ENCODE measurements around the gene PPAN. TPM values are rescaled to one million over a fixed set of nuclear protein-coding genes. Genes with fewer than 3 reads are reported as not detected.

The PPAN gene
- polyA plus RNA-seq, 1 donor, result 41.3 TPM

- H3K4me3 ChIP-seq (ENCODE audit: low read length), result no peak overlapping the region
- no peak overlapping the region for H3K27ac ChIP-seq (ENCODE audit: low read length)
- no peaks in the 10 kb centered on the region for H3K9me3 ChIP-seq (ENCODE audit: control insufficient read depth, low read depth, low read length)
- DNase-seq, result no peak
- 80% methylated on average over 3 of the region's 6 CpGs for WGBS (ENCODE audit: insufficient coverage, low lambda C conversion rate)
- peaks cover 13% of the 10 kb centered on the region for H3K36me3 ChIP-seq (ENCODE audit: control insufficient read depth, insufficient read depth, low read length)
- H3K4me1 ChIP-seq (ENCODE audit: control insufficient read depth, insufficient read depth, low read length), result peaks cover 5% of the 10 kb centered on the region
- H3K27me3 ChIP-seq (ENCODE audit: control insufficient read depth, insufficient read depth, low read length), result no peaks in the 10 kb centered on the region
These were observed 15.9 kb downstream of the PPAN start for GRCh38 chr19:10122045-10122444.

GRCh38 chr19:10124429-10124828 lies 18.3 kb downstream of the PPAN start:
- Histone ChIP-seq H3K9me3 (ENCODE audit: control insufficient read depth, low read depth, low read length) (no peaks in the 10 kb centered on the region), H3K27ac (ENCODE audit: low read length) (no peak overlapping the region), H3K4me3 (ENCODE audit: low read length) (no peak overlapping the region), H3K4me1 (ENCODE audit: control insufficient read depth, insufficient read depth, low read length) (no peaks in the 10 kb centered on the region), H3K27me3 (ENCODE audit: control insufficient read depth, insufficient read depth, low read length) (no peaks in the 10 kb centered on the region), H3K36me3 (ENCODE audit: control insufficient read depth, insufficient read depth, low read length) (no peaks in the 10 kb centered on the region)
- no peak for DNase-seq
- WGBS (ENCODE audit: insufficient coverage, low lambda C conversion rate), result 100% methylated on average over 1 of the region's 7 CpGs

- Histone ChIP-seq H3K27ac (ENCODE audit: low read length) (no peak overlapping the region), H3K9me3 (ENCODE audit: control insufficient read depth, low read depth, low read length) (no peaks in the 10 kb centered on the region), H3K4me3 (ENCODE audit: low read length) (no peak overlapping the region), H3K27me3 (ENCODE audit: control insufficient read depth, insufficient read depth, low read length) (no peaks in the 10 kb centered on the region), H3K36me3 (ENCODE audit: control insufficient read depth, insufficient read depth, low read length) (peaks cover 3% of the 10 kb centered on the region), H3K4me1 (ENCODE audit: control insufficient read depth, insufficient read depth, low read length) (no peaks in the 10 kb centered on the region)
- WGBS (ENCODE audit: insufficient coverage, low lambda C conversion rate), result 100% methylated on average over 1 of the region's 4 CpGs
- no peak for DNase-seq
These were observed 20.1 kb downstream of the PPAN start for GRCh38 chr19:10126213-10126639.

- Histone ChIP-seq H3K27ac (ENCODE audit: low read length) (no peak overlapping the region), H3K36me3 (ENCODE audit: control insufficient read depth, insufficient read depth, low read length) (peaks cover 49% of the 10 kb centered on the region), H3K4me3 (ENCODE audit: low read length) (no peak overlapping the region), H3K27me3 (ENCODE audit: control insufficient read depth, insufficient read depth, low read length) (no peaks in the 10 kb centered on the region), H3K9me3 (ENCODE audit: control insufficient read depth, low read depth, low read length) (no peaks in the 10 kb centered on the region), H3K4me1 (ENCODE audit: control insufficient read depth, insufficient read depth, low read length) (no peaks in the 10 kb centered on the region)
- no CpG with 5 or more reads among the region's 7 CpGs for WGBS (ENCODE audit: insufficient coverage, low lambda C conversion rate)
- DNase-seq, result no peak
These were observed 26.7 kb downstream of the PPAN start for GRCh38 chr19:10132905-10133304.

GRCh38 chr19:10133596-10133995 lies 27.4 kb downstream of the PPAN start:
- no peaks in the 10 kb centered on the region for H3K27me3 ChIP-seq (ENCODE audit: control insufficient read depth, insufficient read depth, low read length)
- no peak for DNase-seq
- WGBS (ENCODE audit: insufficient coverage, low lambda C conversion rate), result no CpG with 5 or more reads among the region's 11 CpGs
- H3K27ac ChIP-seq (ENCODE audit: low read length), result no peak overlapping the region
- H3K4me1 ChIP-seq (ENCODE audit: control insufficient read depth, insufficient read depth, low read length), result no peaks in the 10 kb centered on the region
- peaks cover 56% of the 10 kb centered on the region for H3K36me3 ChIP-seq (ENCODE audit: control insufficient read depth, insufficient read depth, low read length)
- H3K9me3 ChIP-seq (ENCODE audit: control insufficient read depth, low read depth, low read length), result no peaks in the 10 kb centered on the region
- H3K4me3 ChIP-seq (ENCODE audit: low read length), result no peak overlapping the region

GRCh38 chr19:10134040-10134439 lies 27.9 kb downstream of the PPAN start:
- H3K4me3 ChIP-seq (ENCODE audit: low read length), result no peak overlapping the region

GRCh38 chr19:10135551-10136334 lies 29.6 kb downstream of the PPAN start:
- Histone ChIP-seq H3K27ac (ENCODE audit: low read length) (no peak overlapping the region), H3K4me1 (ENCODE audit: control insufficient read depth, insufficient read depth, low read length) (no peaks in the 10 kb centered on the region), H3K36me3 (ENCODE audit: control insufficient read depth, insufficient read depth, low read length) (peaks cover 74% of the 10 kb centered on the region), H3K4me3 (ENCODE audit: low read length) (no peak overlapping the region), H3K9me3 (ENCODE audit: control insufficient read depth, low read depth, low read length) (no peaks in the 10 kb centered on the region), H3K27me3 (ENCODE audit: control insufficient read depth, insufficient read depth, low read length) (no peaks in the 10 kb centered on the region)
- no peak for DNase-seq
- no CpG with 5 or more reads among the region's 39 CpGs for WGBS (ENCODE audit: insufficient coverage, low lambda C conversion rate)

More at GRCh38 chr19:10134040-10134439, 27.9 kb downstream of the PPAN start:
- no peaks in the 10 kb centered on the region for H3K9me3 ChIP-seq (ENCODE audit: control insufficient read depth, low read depth, low read length)
- no peak overlapping the region for H3K27ac ChIP-seq (ENCODE audit: low read length)
- H3K27me3 ChIP-seq (ENCODE audit: control insufficient read depth, insufficient read depth, low read length), result no peaks in the 10 kb centered on the region
- no peak for DNase-seq
- H3K4me1 ChIP-seq (ENCODE audit: control insufficient read depth, insufficient read depth, low read length), result no peaks in the 10 kb centered on the region
- no CpG with 5 or more reads among the region's 9 CpGs for WGBS (ENCODE audit: insufficient coverage, low lambda C conversion rate)
- H3K36me3 ChIP-seq (ENCODE audit: control insufficient read depth, insufficient read depth, low read length), result peaks cover 61% of the 10 kb centered on the region

GRCh38 chr19:10136936-10137335 lies 30.8 kb downstream of the PPAN start:
- Histone ChIP-seq H3K9me3 (ENCODE audit: control insufficient read depth, low read depth, low read length) (no peaks in the 10 kb centered on the region), H3K27ac (ENCODE audit: low read length) (no peak overlapping the region), H3K4me1 (ENCODE audit: control insufficient read depth, insufficient read depth, low read length) (no peaks in the 10 kb centered on the region), H3K36me3 (ENCODE audit: control insufficient read depth, insufficient read depth, low read length) (peaks cover 81% of the 10 kb centered on the region), H3K27me3 (ENCODE audit: control insufficient read depth, insufficient read depth, low read length) (no peaks in the 10 kb centered on the region), H3K4me3 (ENCODE audit: low read length) (no peak overlapping the region)
- WGBS (ENCODE audit: insufficient coverage, low lambda C conversion rate), result no CpG with 5 or more reads among the region's 14 CpGs
- no peak for DNase-seq

- H3K9me3 ChIP-seq (ENCODE audit: control insufficient read depth, low read depth, low read length), result no peaks in the 10 kb centered on the region
- no peaks in the 10 kb centered on the region for H3K4me1 ChIP-seq (ENCODE audit: control insufficient read depth, insufficient read depth, low read length)
- no peaks in the 10 kb centered on the region for H3K27me3 ChIP-seq (ENCODE audit: control insufficient read depth, insufficient read depth, low read length)
- peaks cover 86% of the 10 kb centered on the region for H3K36me3 ChIP-seq (ENCODE audit: control insufficient read depth, insufficient read depth, low read length)
- WGBS (ENCODE audit: insufficient coverage, low lambda C conversion rate), result no CpG with 5 or more reads among the region's 38 CpGs
- H3K27ac ChIP-seq (ENCODE audit: low read length), result no peak overlapping the region
- no peak for DNase-seq
- H3K4me3 ChIP-seq (ENCODE audit: low read length), result no peak overlapping the region
These were observed 31.9 kb downstream of the PPAN start for GRCh38 chr19:10137751-10138682.

GRCh38 chr19:10138879-10139795 lies 33.0 kb downstream of the PPAN start:
- H3K36me3 ChIP-seq (ENCODE audit: control insufficient read depth, insufficient read depth, low read length), result peaks cover 87% of the 10 kb centered on the region
- no peak overlapping the region for H3K4me3 ChIP-seq (ENCODE audit: low read length)
- H3K4me1 ChIP-seq (ENCODE audit: control insufficient read depth, insufficient read depth, low read length), result no peaks in the 10 kb centered on the region
- DNase-seq, result no peak
- no peaks in the 10 kb centered on the region for H3K27me3 ChIP-seq (ENCODE audit: control insufficient read depth, insufficient read depth, low read length)
- no CpG with 5 or more reads among the region's 27 CpGs for WGBS (ENCODE audit: insufficient coverage, low lambda C conversion rate)
- H3K9me3 ChIP-seq (ENCODE audit: control insufficient read depth, low read depth, low read length), result no peaks in the 10 kb centered on the region
- no peak overlapping the region for H3K27ac ChIP-seq (ENCODE audit: low read length)

Measured in large intestine (tissue), 3 donors.